BLaER1 (cell line): ENCODE data around the gene ZNF337.
A peak's percentile ranks its signal among the peaks of the same experiment; 100 is the strongest.
"Not testable (repeated sequence)": the region's sequence is repeated elsewhere in the genome, so short reads cannot be mapped to it uniquely, and the experiment has no call there.

Experiments
- H3K27ac ChIP-seq: shearing (Covaris generic); formaldehyde crosslinking; 2 replicates; pipeline ENCODE4 v1.8.1; 2022
- H3K27me3 ChIP-seq: shearing (Covaris generic); formaldehyde crosslinking; 2 replicates; pipeline ENCODE4 v1.8.1; 2022
- H3K36me3 ChIP-seq: shearing (Covaris generic); formaldehyde crosslinking; 2 replicates; pipeline ENCODE4 v1.8.1; 2022
- H3K4me1 ChIP-seq: shearing (Covaris generic); formaldehyde crosslinking; 2 replicates; pipeline ENCODE4 v1.8.1; 2022
- H3K4me2 ChIP-seq: shearing (Covaris generic); formaldehyde crosslinking; 2 replicates; pipeline ENCODE4 v1.8.1; 2022
- H3K4me3 ChIP-seq: shearing (Covaris generic); formaldehyde crosslinking; 2 replicates; pipeline ENCODE4 v1.8.1; 2022
- H3K9ac ChIP-seq: shearing (Covaris generic); formaldehyde crosslinking; 2 replicates; pipeline ENCODE4 v1.8.1; 2022
- H3K9me3 ChIP-seq: shearing (Covaris generic); formaldehyde crosslinking; 2 replicates; pipeline ENCODE4 v1.8.1; 2022
- H4K20me1 ChIP-seq: shearing (Covaris generic); formaldehyde crosslinking; 2 replicates; pipeline ENCODE4 v1.8.1; 2022
- Cebpa-rat ChIP-seq: shearing (Covaris generic); IDR thresholded peaks from 2 replicates; pipeline ENCODE4 v1.8.1; 2022

The ZNF337 gene

DNA sequence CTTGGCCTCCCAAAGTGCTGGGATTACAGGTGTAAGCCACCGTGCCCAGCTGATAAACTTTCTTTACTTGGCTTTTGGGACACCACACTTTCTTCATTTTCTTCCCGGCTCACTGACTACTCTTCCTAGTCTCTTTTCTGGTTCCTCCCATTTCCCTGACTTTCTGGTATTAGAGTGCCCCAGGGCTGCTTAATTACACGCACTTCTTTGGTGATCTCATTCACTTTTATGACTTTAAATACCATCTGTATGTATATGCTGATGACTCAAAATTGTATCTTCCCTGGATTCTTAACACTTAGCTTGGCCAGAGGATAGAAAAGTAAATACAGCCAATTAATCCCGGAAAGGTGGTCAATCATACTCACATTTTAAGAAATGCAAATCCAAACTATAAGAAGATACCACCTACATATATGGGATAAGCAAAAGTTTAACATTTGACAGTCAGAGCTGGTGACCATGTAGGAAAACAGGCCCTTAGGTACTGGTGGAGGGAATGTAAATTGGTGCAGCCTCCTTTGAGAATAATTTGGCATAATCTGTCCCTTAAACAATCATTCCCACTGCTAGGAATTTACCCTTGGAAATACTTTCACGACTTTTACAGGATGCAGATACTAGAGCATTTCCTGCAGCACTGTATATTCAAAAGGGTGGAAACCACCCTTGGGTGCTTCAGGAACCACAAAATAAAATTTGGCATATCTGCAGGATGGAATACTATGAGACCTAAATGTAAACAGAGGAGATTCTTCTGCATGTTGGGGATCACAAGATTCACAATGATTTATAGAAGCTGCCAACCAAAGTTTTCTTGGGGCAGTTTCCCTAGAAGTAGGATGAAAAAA is 63.5 kb downstream of the ZNF337 start:
- H3K4me1 ChIP-seq = no peaks in the 10 kb centered on the region
- peaks cover 54% of the 10 kb centered on the region for H3K9me3 ChIP-seq
- peaks cover 37% of the 10 kb centered on the region for H3K36me3 ChIP-seq
- H3K27ac ChIP-seq = no peak overlapping the region
- H3K9ac ChIP-seq = no peak overlapping the region
- no peak overlapping the region for H3K4me3 ChIP-seq
- no peak for TF ChIP-seq Cebpa-rat
- no peaks in the 10 kb centered on the region for H3K27me3 ChIP-seq
- no peak overlapping the region for H3K4me2 ChIP-seq
- H4K20me1 ChIP-seq = no peaks in the 10 kb centered on the region

DNA sequence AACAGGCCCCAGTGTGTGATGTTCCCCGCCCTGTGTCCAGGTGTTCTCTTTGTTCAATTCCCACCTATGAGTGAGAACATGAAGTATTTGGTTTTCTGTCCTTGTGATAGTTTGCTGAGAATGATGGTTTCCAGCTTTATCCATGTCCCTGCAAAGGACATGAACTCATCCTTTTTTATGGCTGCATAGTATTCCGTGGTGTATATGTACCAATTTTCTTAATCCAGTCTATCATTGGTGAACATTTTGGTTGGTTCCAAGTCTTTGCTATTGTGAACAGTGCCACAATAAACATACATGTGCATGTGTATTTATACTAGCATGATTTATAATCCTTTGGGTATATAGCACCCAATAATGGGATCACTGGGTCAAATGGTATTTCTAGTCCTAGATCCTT is 66.0 kb downstream of the ZNF337 start:
- not testable (repeated sequence) for H3K27ac ChIP-seq, H3K4me2 ChIP-seq, H4K20me1 ChIP-seq, H3K27me3 ChIP-seq, H3K4me1 ChIP-seq, H3K9ac ChIP-seq, H3K4me3 ChIP-seq
- H3K9me3 ChIP-seq = peaks cover 50% of the 10 kb centered on the region
- peaks cover 25% of the 10 kb centered on the region for H3K36me3 ChIP-seq

DNA sequence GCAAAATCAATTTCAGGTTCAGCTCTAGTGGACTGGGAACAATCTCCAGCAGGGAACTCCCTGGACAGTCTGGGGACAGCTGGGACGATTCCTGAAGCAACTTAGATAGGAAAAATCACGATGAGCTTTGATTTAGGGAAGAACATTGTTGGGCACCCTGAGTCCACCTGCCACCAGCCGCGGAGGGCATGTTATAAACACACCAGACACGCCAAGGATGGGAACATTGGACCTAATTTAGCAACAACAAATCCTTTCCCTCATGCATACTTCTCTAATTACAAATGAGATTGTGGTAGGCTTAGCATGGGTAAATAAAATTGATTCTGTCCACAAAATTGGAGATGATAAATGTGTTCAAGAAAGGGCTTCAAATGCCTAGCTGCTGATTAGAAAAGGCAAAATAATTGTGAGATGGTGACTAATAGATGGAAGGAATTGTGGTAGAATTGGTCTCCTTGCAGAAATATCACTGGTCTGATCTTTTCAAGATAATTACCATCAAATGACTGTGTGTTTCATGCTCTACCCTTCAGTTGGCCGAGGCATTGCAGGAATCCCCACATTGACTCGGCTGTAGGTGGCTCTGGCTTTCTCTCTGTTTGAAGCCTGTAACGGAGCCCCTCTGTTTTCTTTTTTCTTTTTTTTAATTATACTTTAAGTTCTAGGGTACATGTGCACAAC is 66.7 kb downstream of the ZNF337 start:
- H3K27ac ChIP-seq = no peak overlapping the region
- peaks cover 2% of the 10 kb centered on the region for H3K4me1 ChIP-seq
- peaks cover 44% of the 10 kb centered on the region for H3K9me3 ChIP-seq
- H4K20me1 ChIP-seq = no peaks in the 10 kb centered on the region
- no peak overlapping the region for H3K9ac ChIP-seq
- H3K27me3 ChIP-seq = no peaks in the 10 kb centered on the region
- H3K36me3 ChIP-seq = peaks cover 18% of the 10 kb centered on the region
- no peak overlapping the region for H3K4me2 ChIP-seq
- no peak for TF ChIP-seq Cebpa-rat
- H3K4me3 ChIP-seq = no peak overlapping the region

DNA sequence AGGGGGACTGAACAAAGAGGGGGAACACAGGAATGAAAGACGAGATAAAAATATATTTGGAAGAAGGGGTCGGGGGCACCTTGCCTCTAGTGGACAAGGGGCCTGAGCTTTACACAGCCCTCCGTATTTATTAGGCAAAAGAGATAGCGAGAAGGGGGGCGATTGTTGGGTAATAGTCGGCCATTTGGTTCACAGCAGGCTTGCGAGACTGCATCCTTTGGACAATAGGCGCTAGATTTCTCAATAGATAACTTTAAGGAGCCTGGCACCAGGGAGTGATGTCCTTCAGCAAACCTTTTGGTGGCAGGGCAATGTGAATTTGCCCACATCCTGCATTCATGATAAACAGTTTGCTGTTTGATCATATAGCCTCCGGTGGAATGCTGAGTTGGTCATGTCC is 69.9 kb downstream of the ZNF337 start:
- TF ChIP-seq Cebpa-rat = no peak
- Histone ChIP-seq H3K27ac (no peak overlapping the region), H3K36me3 (0 out of 2 replicates have a peak, but pooled peaks cover 5% of the 10 kb centered on the region), H4K20me1 (no peaks in the 10 kb centered on the region), H3K9ac (no peak overlapping the region), H3K4me1 (peaks cover 22% of the 10 kb centered on the region), H3K4me3 (no peak overlapping the region), H3K9me3 (peaks cover 25% of the 10 kb centered on the region), H3K4me2 (no peak overlapping the region), H3K27me3 (no peaks in the 10 kb centered on the region)

DNA sequence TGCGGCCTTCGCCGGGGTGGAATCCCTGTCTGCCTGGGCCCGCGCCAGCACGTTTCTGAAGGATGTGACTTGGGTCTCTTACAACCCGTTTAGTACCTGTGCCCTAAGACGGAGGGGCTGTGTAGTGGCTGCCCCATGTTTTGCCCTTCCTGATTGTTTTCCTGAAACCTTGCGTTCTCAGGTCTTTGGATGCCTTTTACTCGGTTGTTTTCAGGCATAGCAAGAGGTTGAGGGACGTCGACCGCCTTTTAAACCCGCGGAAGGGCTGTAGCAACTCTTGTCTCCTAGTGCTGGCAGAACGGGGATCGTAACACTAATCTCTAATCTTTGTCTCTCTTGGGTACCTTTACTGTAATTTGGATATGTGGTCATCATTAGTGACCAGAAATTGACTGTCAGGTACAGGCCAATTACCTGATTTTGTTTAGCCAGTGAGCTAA is 72.1 kb downstream of the ZNF337 start:
- Histone ChIP-seq H3K4me2 (peak overlapping the region; percentile 85), H3K27ac (peak overlapping the region; percentile 97), H3K9me3 (peaks cover 20% of the 10 kb centered on the region), H4K20me1 (no peaks in the 10 kb centered on the region), H3K4me3 (peak overlapping the region; percentile 84), H3K9ac (peak overlapping the region; percentile 96), H3K27me3 (no peaks in the 10 kb centered on the region), H3K36me3 (peaks cover 13% of the 10 kb centered on the region; the same call in 1 of the 2 replicates), H3K4me1 (peaks cover 22% of the 10 kb centered on the region)
- TF ChIP-seq Cebpa-rat = no peak
